ENCODE measurements around the gene IGSF21. TPM values are rescaled to one million over a fixed set of nuclear protein-coding genes. Genes with fewer than 3 reads are reported as not detected.

Gene IGSF21
- polyA plus RNA-seq, 1 of the 3 experiments (the other 2 are of a cell fraction): not detected

- TF ChIP-seq, protein P1, sequence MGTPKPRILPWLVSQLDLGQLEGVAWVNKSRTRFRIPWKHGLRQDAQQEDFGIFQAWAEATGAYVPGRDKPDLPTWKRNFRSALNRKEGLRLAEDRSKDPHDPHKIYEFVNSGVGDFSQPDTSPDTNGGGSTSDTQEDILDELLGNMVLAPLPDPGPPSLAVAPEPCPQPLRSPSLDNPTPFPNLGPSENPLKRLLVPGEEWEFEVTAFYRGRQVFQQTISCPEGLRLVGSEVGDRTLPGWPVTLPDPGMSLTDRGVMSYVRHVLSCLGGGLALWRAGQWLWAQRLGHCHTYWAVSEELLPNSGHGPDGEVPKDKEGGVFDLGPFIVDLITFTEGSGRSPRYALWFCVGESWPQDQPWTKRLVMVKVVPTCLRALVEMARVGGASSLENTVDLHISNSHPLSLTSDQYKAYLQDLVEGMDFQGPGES (IDR thresholded peaks at IDR 0.05; ENCODE audit: low read depth, low read length): no peak
- TF ChIP-seq ZBTB33 (IDR thresholded peaks at IDR 0.05; ENCODE audit: borderline replicate concordance, low read depth): no peak
- TF ChIP-seq POLR2AphosphoS5 (IDR thresholded peaks at IDR 0.05; ENCODE audit: low read depth, low read length): no peak
- TF ChIP-seq, protein P2, sequence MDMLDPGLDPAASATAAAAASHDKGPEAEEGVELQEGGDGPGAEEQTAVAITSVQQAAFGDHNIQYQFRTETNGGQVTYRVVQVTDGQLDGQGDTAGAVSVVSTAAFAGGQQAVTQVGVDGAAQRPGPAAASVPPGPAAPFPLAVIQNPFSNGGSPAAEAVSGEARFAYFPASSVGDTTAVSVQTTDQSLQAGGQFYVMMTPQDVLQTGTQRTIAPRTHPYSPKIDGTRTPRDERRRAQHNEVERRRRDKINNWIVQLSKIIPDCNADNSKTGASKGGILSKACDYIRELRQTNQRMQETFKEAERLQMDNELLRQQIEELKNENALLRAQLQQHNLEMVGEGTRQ (IDR thresholded peaks at IDR 0.05; ENCODE audit: borderline replicate concordance, low read depth, low read length): no peak
- TF ChIP-seq EP300 (IDR thresholded peaks at IDR 0.05; ENCODE audit: borderline replicate concordance in 1 of 2, low read depth in 1 of 2, low read length in 1 of 2): no peak
- no peak for TF ChIP-seq FOXM1 (IDR thresholded peaks at IDR 0.05; ENCODE audit: low read depth)
- no peak for TF ChIP-seq MXI1 (IDR thresholded peaks at IDR 0.05; ENCODE audit: low read depth, low read length)
- TF ChIP-seq TCF12 (IDR thresholded peaks at IDR 0.05): no peak
- TF ChIP-seq RXRA (IDR thresholded peaks at IDR 0.05; ENCODE audit: borderline replicate concordance, low read depth): no peak
Measured at GRCh38 chr1:18205319-18205718, 97.7 kb downstream of the IGSF21 start (continued).

DNA sequence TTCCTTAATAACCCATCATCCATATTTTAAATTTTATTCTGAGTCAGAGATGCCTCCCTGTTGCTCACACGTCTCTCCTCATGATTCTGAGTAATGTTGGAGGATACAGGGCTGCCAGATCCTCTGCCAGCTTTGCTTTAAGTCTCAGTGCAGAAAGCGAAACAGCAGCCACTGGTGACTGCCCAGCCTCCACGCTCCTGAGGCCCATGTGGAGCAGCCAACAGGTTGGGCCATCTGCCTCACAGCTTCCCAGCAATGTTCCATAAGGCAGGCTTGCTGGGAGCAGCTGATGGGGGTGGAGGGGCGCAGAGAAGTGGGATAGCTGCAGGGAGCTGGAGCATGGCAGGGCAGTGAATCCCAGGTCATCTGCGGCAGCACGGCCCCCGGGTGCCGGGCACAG lies 104.2 kb downstream of the IGSF21 start:
- Histone ChIP-seq H3K9ac (no peak overlapping the region), H3K79me2 (ENCODE audit: insufficient read depth) (no peaks in the 10 kb centered on the region), H3K27ac (ENCODE audit: low read depth in 2 of 2, low read length in 1 of 2) (no peak overlapping the region), H2AFZ (ENCODE audit: low read depth) (no peak overlapping the region), H3F3A (replicated peaks; ENCODE audit: insufficient read depth) (no peaks in the 10 kb centered on the region), H3K27me3 (ENCODE audit: insufficient read depth) (no peaks in the 10 kb centered on the region), H3K4me1 (ENCODE audit: control insufficient read depth in 1 of 2, insufficient read depth in 2 of 2, low read depth in 1 of 2, low read length in 1 of 2) (peaks cover 0 to 4% of the 10 kb centered on the region in 2 experiments; a peak in 1 of 4 replicates), H3K4me3 (ENCODE audit: low read depth in 2 of 2, low read length in 1 of 2) (no peak overlapping the region), H3K4me2 (no peak overlapping the region), H3K36me3 (replicated peaks in 1 of 2; ENCODE audit: control insufficient read depth in 1 of 2, insufficient read depth in 2 of 2, low read length in 1 of 2) (no peaks in the 10 kb centered on the region), H3K9me2 (no peaks in the 10 kb centered on the region), H4K20me1 (ENCODE audit: insufficient read depth) (no peaks in the 10 kb centered on the region), H3K9me3 (no peaks in the 10 kb centered on the region)
- POLR2A ChIA-PET: no interaction called here
- WGBS (ENCODE audit: low lambda C conversion rate): 31% methylated on average over 8 of the region's 8 CpGs
- no peak for TF ChIP-seq NFIC (IDR thresholded peaks at IDR 0.05; ENCODE audit: borderline replicate concordance)
- TF ChIP-seq, protein P1 (IDR thresholded peaks at IDR 0.05; ENCODE audit: low read depth, low read length): no peak
- no peak for TF ChIP-seq TEAD4 (IDR thresholded peaks at IDR 0.05; ENCODE audit: borderline replicate concordance, insufficient read depth)
- TF ChIP-seq FOSL2 (IDR thresholded peaks at IDR 0.05; ENCODE audit: borderline replicate concordance, low read depth): no peak
- TF ChIP-seq, protein P3, sequence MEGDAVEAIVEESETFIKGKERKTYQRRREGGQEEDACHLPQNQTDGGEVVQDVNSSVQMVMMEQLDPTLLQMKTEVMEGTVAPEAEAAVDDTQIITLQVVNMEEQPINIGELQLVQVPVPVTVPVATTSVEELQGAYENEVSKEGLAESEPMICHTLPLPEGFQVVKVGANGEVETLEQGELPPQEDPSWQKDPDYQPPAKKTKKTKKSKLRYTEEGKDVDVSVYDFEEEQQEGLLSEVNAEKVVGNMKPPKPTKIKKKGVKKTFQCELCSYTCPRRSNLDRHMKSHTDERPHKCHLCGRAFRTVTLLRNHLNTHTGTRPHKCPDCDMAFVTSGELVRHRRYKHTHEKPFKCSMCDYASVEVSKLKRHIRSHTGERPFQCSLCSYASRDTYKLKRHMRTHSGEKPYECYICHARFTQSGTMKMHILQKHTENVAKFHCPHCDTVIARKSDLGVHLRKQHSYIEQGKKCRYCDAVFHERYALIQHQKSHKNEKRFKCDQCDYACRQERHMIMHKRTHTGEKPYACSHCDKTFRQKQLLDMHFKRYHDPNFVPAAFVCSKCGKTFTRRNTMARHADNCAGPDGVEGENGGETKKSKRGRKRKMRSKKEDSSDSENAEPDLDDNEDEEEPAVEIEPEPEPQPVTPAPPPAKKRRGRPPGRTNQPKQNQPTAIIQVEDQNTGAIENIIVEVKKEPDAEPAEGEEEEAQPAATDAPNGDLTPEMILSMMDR (IDR thresholded peaks at IDR 0.05): no peak
- TF ChIP-seq, protein P4, sequence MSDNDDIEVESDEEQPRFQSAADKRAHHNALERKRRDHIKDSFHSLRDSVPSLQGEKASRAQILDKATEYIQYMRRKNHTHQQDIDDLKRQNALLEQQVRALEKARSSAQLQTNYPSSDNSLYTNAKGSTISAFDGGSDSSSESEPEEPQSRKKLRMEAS (IDR thresholded peaks at IDR 0.05; ENCODE audit: low read depth): no peak
- TF ChIP-seq SMC3 (IDR thresholded peaks at IDR 0.05; ENCODE audit: low read depth, low read length): no peak
- TF ChIP-seq ELF1 (IDR thresholded peaks at IDR 0.05): no peak
- TF ChIP-seq SIN3A (IDR thresholded peaks at IDR 0.05; ENCODE audit: borderline replicate concordance, low read depth, low read length): no peak
- TF ChIP-seq, protein P2 (IDR thresholded peaks at IDR 0.05; ENCODE audit: borderline replicate concordance, low read depth, low read length): no peak
- CTCF ChIA-PET: interaction anchor here (0.9 to 1.7 kb wide), 5 partner anchors 18 to 289 kb away, joined by 3 to 6 read pairs (median 4); no protein-coding TSS in a partner anchor
- DNase-seq: peak; percentile 32
